H1 (cell line): ENCODE measurements around the gene TMEM245. TPM values are rescaled to one million over a fixed set of nuclear protein-coding genes. Genes with fewer than 3 reads are reported as not detected.

Source experiments
- GABPA ChIP-seq: IDR thresholded peaks from 2 replicates; pipeline ENCODE4 v1.6.1; 2011; ENCODE audit warnings: mild to moderate bottlenecking, low read length, moderate library complexity, borderline replicate concordance; ENCODE audit not compliant: insufficient read depth
- POLR2AphosphoS5 ChIP-seq: IDR thresholded peaks from 2 replicates; pipeline ENCODE4 v1.6.1; 2011; ENCODE audit warnings: low read depth, low read length
- SAP30 ChIP-seq: fragments of 300-600 bp; sonication (generic); IDR thresholded peaks from 2 replicates; pipeline ENCODE4 v1.7.1; 2012; ENCODE audit warnings: low read length, moderate library complexity, mild to moderate bottlenecking, inconsistent platforms; ENCODE audit not compliant: insufficient read depth, insufficient replicate concordance
- SIX5 ChIP-seq: IDR thresholded peaks from 2 replicates; pipeline ENCODE4 v1.6.1; 2011; ENCODE audit warnings: mild to moderate bottlenecking, low read depth, low read length
- TAF1 ChIP-seq: IDR thresholded peaks from 2 replicates; pipeline ENCODE4 v1.6.1; 2011; ENCODE audit warnings: mild to moderate bottlenecking, low read depth, low read length
- YY1 ChIP-seq: IDR thresholded peaks from 2 replicates; pipeline ENCODE4 v1.6.1; 2011; ENCODE audit warnings: low read depth, mild to moderate bottlenecking, low read length
- polyA plus RNA-seq, 7 experiments: library from polyadenylated mRNA; depleted of rRNA in 3 of 7; stranded (reverse) in 5 of 7; unstranded in 2 of 7; fragments of >200 nt in 5 of 7; fragments of 200-250 nt in 2 of 7; gene quantifications; 1 replicate in 5 of 7; 2 replicates in 1 of 7; 4 replicates in 1 of 7; pipeline versions ENCODE4 v1.2.1 to v1.2.3, GENCODE V29; 2011 to 2013; ENCODE audit warnings: missing spikeins in 2 of 7, mixed read lengths in 2 of 7
- total RNA-seq: library from RNA; stranded (reverse); fragmentation: NEBNext Ultra II Directional; extraction: Animal tissue kit (Norgen Biotek cat#: 25700); gene quantifications from 2 replicates; pipeline ENCODE4 v1.2.1, GENCODE V29; 2021
- TF ChIP-seq, protein P1 (sequence below): IDR thresholded peaks from 2 replicates; pipeline ENCODE4 v1.6.1; 2012; ENCODE audit warnings: low read length, inconsistent platforms

TMEM245 gene
- total and polyA plus RNA-seq, 2 of the 8 experiments (the other 6 are each of a cell fraction or from before 2014, with no cell fraction given), result 44.3 to 45.8 TPM

- TF ChIP-seq, protein P1, sequence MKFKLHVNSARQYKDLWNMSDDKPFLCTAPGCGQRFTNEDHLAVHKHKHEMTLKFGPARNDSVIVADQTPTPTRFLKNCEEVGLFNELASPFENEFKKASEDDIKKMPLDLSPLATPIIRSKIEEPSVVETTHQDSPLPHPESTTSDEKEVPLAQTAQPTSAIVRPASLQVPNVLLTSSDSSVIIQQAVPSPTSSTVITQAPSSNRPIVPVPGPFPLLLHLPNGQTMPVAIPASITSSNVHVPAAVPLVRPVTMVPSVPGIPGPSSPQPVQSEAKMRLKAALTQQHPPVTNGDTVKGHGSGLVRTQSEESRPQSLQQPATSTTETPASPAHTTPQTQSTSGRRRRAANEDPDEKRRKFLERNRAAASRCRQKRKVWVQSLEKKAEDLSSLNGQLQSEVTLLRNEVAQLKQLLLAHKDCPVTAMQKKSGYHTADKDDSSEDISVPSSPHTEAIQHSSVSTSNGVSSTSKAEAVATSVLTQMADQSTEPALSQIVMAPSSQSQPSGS, result no peak
- TF ChIP-seq YY1 (no peak), SIX5 (no peak), SAP30 (no peak), TAF1 (no peak), POLR2AphosphoS5 (no peak), GABPA (no peak)
- TF ChIP-seq, all 59 proteins: peak for 0
Measured at GRCh38 chr9:109159583-109159982, 39.8 kb upstream of the TMEM245 start (continued).
